ENCODE data around the gene SLC22A17. TPM values are rescaled to one million over a fixed set of nuclear protein-coding genes. Genes with fewer than 3 reads are reported as not detected.
A peak's percentile ranks its signal among the peaks of the same experiment; 100 is the strongest.

Gene SLC22A17
- total RNA-seq, 1 experiment from 2014 or later, result 42.3 TPM

DNA sequence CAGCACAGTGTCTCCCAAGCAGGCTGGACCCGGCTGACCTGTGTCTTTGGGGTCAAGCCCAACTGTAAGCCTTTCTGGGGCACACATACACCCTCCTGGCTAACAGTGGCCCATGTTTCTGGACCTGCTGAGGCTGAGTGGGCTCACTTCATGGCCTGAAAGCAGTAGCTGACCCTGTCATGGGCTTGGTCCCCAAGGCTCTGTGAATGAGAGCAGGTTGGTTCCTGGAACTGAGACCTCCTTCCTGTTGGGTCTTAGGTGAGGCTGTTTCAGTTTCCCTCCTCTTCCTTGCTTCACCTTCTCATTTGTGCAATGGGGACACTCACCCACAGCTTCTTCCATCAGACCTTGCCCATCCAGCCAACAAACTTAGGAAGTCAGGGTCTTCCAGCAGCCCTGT is 19.2 kb upstream of the SLC22A17 start:
- ChIA-PET POLR2A (interaction anchor here (0.7 kb wide), 1 partner anchor 1963 kb away, joined by 3 read pairs; no protein-coding TSS in a partner anchor), CTCF (interaction anchor here (0.6 to 7.7 kb wide), 3 partner anchors 9 to 96 kb away, joined by 3 to 82 read pairs (median 3); no protein-coding TSS in a partner anchor)
- Mint-ChIP-seq H3K4me1 (peaks cover 12% of the 10 kb centered on the region), H3K27ac (no peak overlapping the region), H3K36me3 (no peaks in the 10 kb centered on the region), H3K4me3 (no peak overlapping the region), H3K9me3 (no peaks in the 10 kb centered on the region), H3K27me3 (ENCODE audit: low read depth) (peaks cover 66% of the 10 kb centered on the region)
- ATAC-seq (no peak), DNase-seq (ENCODE audit: low spot score) (no peak)
- TF ChIP-seq HMGA2 (CRISPR knock-in tag; IDR thresholded peaks at IDR 0.05) (no peak), ZNF423 (CRISPR knock-in tag; IDR thresholded peaks at IDR 0.05) (no peak), NR1H2 (CRISPR knock-in tag; IDR thresholded peaks at IDR 0.05) (no peak), MYBL2 (CRISPR knock-in tag; IDR thresholded peaks at IDR 0.05) (no peak), ZNF138 (CRISPR knock-in tag; conservative IDR thresholded peaks at IDR 0.05) (no peak), EMX1 (CRISPR knock-in tag; IDR thresholded peaks at IDR 0.05) (no peak), GABPB1 (CRISPR knock-in tag; IDR thresholded peaks at IDR 0.05) (no peak)
- TF ChIP-seq, protein P1, sequence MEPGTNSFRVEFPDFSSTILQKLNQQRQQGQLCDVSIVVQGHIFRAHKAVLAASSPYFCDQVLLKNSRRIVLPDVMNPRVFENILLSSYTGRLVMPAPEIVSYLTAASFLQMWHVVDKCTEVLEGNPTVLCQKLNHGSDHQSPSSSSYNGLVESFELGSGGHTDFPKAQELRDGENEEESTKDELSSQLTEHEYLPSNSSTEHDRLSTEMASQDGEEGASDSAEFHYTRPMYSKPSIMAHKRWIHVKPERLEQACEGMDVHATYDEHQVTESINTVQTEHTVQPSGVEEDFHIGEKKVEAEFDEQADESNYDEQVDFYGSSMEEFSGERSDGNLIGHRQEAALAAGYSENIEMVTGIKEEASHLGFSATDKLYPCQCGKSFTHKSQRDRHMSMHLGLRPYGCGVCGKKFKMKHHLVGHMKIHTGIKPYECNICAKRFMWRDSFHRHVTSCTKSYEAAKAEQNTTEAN (CRISPR knock-in tag; IDR thresholded peaks at IDR 0.05), result no peak
- TF ChIP-seq, protein P2, sequence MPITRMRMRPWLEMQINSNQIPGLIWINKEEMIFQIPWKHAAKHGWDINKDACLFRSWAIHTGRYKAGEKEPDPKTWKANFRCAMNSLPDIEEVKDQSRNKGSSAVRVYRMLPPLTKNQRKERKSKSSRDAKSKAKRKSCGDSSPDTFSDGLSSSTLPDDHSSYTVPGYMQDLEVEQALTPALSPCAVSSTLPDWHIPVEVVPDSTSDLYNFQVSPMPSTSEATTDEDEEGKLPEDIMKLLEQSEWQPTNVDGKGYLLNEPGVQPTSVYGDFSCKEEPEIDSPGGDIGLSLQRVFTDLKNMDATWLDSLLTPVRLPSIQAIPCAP (CRISPR knock-in tag; IDR thresholded peaks at IDR 0.05), result no peak

- Mint-ChIP-seq H3K9me3 (no peaks in the 10 kb centered on the region), H3K4me3 (no peak overlapping the region), H3K27me3 (ENCODE audit: low read depth) (peaks cover 58% of the 10 kb centered on the region), H3K36me3 (no peaks in the 10 kb centered on the region), H3K27ac (no peak overlapping the region), H3K4me1 (peaks cover 8% of the 10 kb centered on the region)
- ChIA-PET CTCF (interaction anchor here (0.6 to 7.7 kb wide), 3 partner anchors 10 to 301 kb away, joined by 4 to 82 read pairs (median 8); no protein-coding TSS in a partner anchor), POLR2A (no interaction called here)
- no peak for ATAC-seq
- DNase-seq (ENCODE audit: low spot score), result no peak
- TF ChIP-seq FOXP1 (CRISPR knock-in tag; IDR thresholded peaks at IDR 0.05; ENCODE audit: borderline replicate concordance), result no peak
Measured at GRCh38 chr14:23370221-23370620, 17.5 kb upstream of the SLC22A17 start.

GRCh38 chr14:23366426-23366921 is 13.8 kb upstream of the SLC22A17 start:
- no peak for TF ChIP-seq SMAD3 (CRISPR knock-in tag; IDR thresholded peaks at IDR 0.05; ENCODE audit: borderline replicate concordance)
- TF ChIP-seq ATF1 (CRISPR knock-in tag; IDR thresholded peaks at IDR 0.05), result no peak
- TF ChIP-seq, protein P3, sequence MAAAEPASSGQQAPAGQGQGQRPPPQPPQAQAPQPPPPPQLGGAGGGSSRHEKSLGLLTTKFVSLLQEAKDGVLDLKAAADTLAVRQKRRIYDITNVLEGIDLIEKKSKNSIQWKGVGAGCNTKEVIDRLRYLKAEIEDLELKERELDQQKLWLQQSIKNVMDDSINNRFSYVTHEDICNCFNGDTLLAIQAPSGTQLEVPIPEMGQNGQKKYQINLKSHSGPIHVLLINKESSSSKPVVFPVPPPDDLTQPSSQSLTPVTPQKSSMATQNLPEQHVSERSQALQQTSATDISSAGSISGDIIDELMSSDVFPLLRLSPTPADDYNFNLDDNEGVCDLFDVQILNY (CRISPR knock-in tag; IDR thresholded peaks at IDR 0.05), result peak; percentile 51; the same call in 1 of the 2 replicates
- 0 out of 2 replicates have a peak, but pooled peaks have one; percentile 31 for TF ChIP-seq FOXP1 (CRISPR knock-in tag; IDR thresholded peaks at IDR 0.05; ENCODE audit: borderline replicate concordance)
- POLR2A ChIA-PET, result interaction anchor here (1.0 to 2.2 kb wide), 8 partner anchors 8 to 183 kb away, joined by 3 to 12 read pairs (median 6); partner anchors contain the start of genes PABPN1, SLC22A17 and SLC7A8

DNA sequence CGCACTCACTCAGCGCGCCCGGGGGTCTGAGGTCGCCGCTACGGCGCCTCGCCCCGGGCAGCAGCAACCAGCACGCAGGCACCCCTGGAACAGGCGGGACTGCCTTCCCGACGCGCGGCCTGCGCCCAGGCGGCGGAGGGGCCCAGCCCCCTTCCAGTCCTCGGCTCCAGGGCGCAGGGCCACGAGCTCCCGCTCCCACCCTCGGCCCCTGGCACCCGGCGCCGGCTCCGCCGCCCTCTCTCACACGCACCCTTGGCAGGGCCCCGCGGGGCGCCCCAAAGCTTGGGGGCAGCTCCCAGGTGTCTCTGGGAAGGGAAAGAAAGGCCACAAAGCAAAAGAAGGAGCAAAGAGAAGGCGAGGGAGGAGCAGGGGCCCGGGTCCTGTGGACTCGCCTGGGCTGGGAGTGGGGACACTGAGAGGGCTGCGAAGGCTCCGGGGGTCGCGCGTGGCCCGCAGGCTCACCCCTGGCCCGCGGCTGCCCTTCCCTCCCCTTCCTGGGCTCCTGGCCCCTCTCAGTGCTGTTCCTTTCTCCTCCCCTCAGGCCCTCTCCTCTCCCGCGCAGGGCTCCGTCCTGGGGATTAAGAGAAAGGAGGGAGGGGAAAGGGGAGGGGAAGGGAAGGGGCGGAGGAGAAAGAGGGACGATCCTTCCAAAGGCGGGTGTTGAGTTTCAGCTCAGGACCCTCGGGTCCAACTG is 13.2 kb upstream of the SLC22A17 start:
- Mint-ChIP-seq H3K4me1 (peaks cover 30% of the 10 kb centered on the region), H3K9me3 (no peaks in the 10 kb centered on the region), H3K36me3 (0 out of 2 replicates have a peak, but pooled peaks cover 2% of the 10 kb centered on the region), H3K27ac (no peak overlapping the region), H3K27me3 (ENCODE audit: low read depth) (peaks cover 45% of the 10 kb centered on the region), H3K4me3 (peak overlapping the region; percentile 71)
- CTCF ChIA-PET, result interaction anchor here (0.7 to 9.1 kb wide), 16 partner anchors 11 to 297 kb away, joined by 3 to 82 read pairs (median 6); partner anchors contain the start of genes CMTM5, PABPN1 and SLC22A17
- ATAC-seq (peak; percentile 72), DNase-seq (ENCODE audit: low spot score) (no peak)
- POLR2A ChIA-PET, result interaction anchor here (1.0 to 2.2 kb wide), 8 partner anchors 9 to 182 kb away, joined by 3 to 12 read pairs (median 6); partner anchors contain the start of genes PABPN1, SLC22A17 and SLC7A8
- no peak for TF ChIP-seq GTF2I (CRISPR knock-in tag; conservative IDR thresholded peaks at IDR 0.05)
- TF ChIP-seq, protein P4, sequence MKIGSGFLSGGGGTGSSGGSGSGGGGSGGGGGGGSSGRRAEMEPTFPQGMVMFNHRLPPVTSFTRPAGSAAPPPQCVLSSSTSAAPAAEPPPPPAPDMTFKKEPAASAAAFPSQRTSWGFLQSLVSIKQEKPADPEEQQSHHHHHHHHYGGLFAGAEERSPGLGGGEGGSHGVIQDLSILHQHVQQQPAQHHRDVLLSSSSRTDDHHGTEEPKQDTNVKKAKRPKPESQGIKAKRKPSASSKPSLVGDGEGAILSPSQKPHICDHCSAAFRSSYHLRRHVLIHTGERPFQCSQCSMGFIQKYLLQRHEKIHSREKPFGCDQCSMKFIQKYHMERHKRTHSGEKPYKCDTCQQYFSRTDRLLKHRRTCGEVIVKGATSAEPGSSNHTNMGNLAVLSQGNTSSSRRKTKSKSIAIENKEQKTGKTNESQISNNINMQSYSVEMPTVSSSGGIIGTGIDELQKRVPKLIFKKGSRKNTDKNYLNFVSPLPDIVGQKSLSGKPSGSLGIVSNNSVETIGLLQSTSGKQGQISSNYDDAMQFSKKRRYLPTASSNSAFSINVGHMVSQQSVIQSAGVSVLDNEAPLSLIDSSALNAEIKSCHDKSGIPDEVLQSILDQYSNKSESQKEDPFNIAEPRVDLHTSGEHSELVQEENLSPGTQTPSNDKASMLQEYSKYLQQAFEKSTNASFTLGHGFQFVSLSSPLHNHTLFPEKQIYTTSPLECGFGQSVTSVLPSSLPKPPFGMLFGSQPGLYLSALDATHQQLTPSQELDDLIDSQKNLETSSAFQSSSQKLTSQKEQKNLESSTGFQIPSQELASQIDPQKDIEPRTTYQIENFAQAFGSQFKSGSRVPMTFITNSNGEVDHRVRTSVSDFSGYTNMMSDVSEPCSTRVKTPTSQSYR (CRISPR knock-in tag; IDR thresholded peaks at IDR 0.05), result peak; percentile 12; the same call in 1 of the 2 replicates
- TF ChIP-seq TEAD1 (CRISPR knock-in tag; IDR thresholded peaks at IDR 0.05), result no peak
- TF ChIP-seq FOXP4 (CRISPR knock-in tag; IDR thresholded peaks at IDR 0.05), result peak; percentile 43; the same call in 1 of the 2 replicates
- peak; percentile 92; the same call in 1 of the 2 replicates for TF ChIP-seq KAT7 (CRISPR knock-in tag; IDR thresholded peaks at IDR 0.05; ENCODE audit: borderline replicate concordance)
- TF ChIP-seq MYBL2 (CRISPR knock-in tag; IDR thresholded peaks at IDR 0.05), result peak; percentile 57; the same call in 1 of the 2 replicates

More at GRCh38 chr14:23366426-23366921, 13.8 kb upstream of the SLC22A17 start:
- no peaks in the 10 kb centered on the region for H3K9me3 Mint-ChIP-seq
- 0 out of 2 replicates have a peak, but pooled peaks cover 2% of the 10 kb centered on the region for H3K36me3 Mint-ChIP-seq
- peaks cover 51% of the 10 kb centered on the region for H3K27me3 Mint-ChIP-seq (ENCODE audit: low read depth)
- H3K4me3 Mint-ChIP-seq, result peak overlapping the region; percentile 71
- DNase-seq (ENCODE audit: low spot score) (peak; percentile 93), ATAC-seq (peak; percentile 63)
- peaks cover 27% of the 10 kb centered on the region for H3K4me1 Mint-ChIP-seq
- H3K27ac Mint-ChIP-seq, result peak overlapping the region; percentile 75
- CTCF ChIA-PET, result interaction anchor here (0.7 to 9.1 kb wide), 15 partner anchors 10 to 298 kb away, joined by 3 to 82 read pairs (median 6); partner anchors contain the start of genes CMTM5, PABPN1 and SLC22A17
